ENCODE results near the gene RUNX1.

Gene RUNX1

GRCh38 chr21:34904526-34905217 lies 144.4 kb downstream of the RUNX1 start:
- no peak for DNase-seq
- Histone ChIP-seq H3K27ac (no peak overlapping the region), H3K9me3 (ENCODE audit: severe bottlenecking) (no peaks in the 10 kb centered on the region), H3K36me3 (no peaks in the 10 kb centered on the region), H3K4me3 (ENCODE audit: low read depth, low read length) (no peak overlapping the region), H3K27me3 (ENCODE audit: insufficient read depth, low read depth, severe bottlenecking) (peaks cover 89% of the 10 kb centered on the region)
- no peak for TF ChIP-seq CTCF (IDR thresholded peaks at IDR 0.05; ENCODE audit: low read depth, low read length)

GRCh38 chr21:34900376-34900775 lies 148.7 kb downstream of the RUNX1 start:
- TF ChIP-seq CTCF (IDR thresholded peaks at IDR 0.05; ENCODE audit: low read depth, low read length): no peak
- peaks cover 91% of the 10 kb centered on the region for H3K27me3 ChIP-seq (ENCODE audit: insufficient read depth, low read depth, severe bottlenecking)
- no peak overlapping the region for H3K27ac ChIP-seq
- H3K4me3 ChIP-seq (ENCODE audit: low read depth, low read length): no peak overlapping the region
- no peak for DNase-seq
- H3K36me3 ChIP-seq: no peaks in the 10 kb centered on the region
- H3K9me3 ChIP-seq (ENCODE audit: severe bottlenecking): peaks cover 6% of the 10 kb centered on the region

- H3K27me3 ChIP-seq (ENCODE audit: insufficient read depth, low read depth, severe bottlenecking): peaks cover 91% of the 10 kb centered on the region
- no peak overlapping the region for H3K27ac ChIP-seq
- H3K9me3 ChIP-seq (ENCODE audit: severe bottlenecking): peaks cover 6% of the 10 kb centered on the region
- TF ChIP-seq CTCF (IDR thresholded peaks at IDR 0.05; ENCODE audit: low read depth, low read length): no peak
- no peak overlapping the region for H3K4me3 ChIP-seq (ENCODE audit: low read depth, low read length)
- H3K36me3 ChIP-seq: no peaks in the 10 kb centered on the region
- no peak for DNase-seq
Observed at GRCh38 chr21:34899760-34900159, 149.3 kb downstream of the RUNX1 start.

GRCh38 chr21:34899302-34899701 lies 149.8 kb downstream of the RUNX1 start:
- Histone ChIP-seq H3K27ac (no peak overlapping the region), H3K4me3 (ENCODE audit: low read depth, low read length) (no peak overlapping the region), H3K27me3 (ENCODE audit: insufficient read depth, low read depth, severe bottlenecking) (peaks cover 91% of the 10 kb centered on the region), H3K9me3 (ENCODE audit: severe bottlenecking) (peaks cover 6% of the 10 kb centered on the region), H3K36me3 (no peaks in the 10 kb centered on the region)
- no peak for TF ChIP-seq CTCF (IDR thresholded peaks at IDR 0.05; ENCODE audit: low read depth, low read length)
- DNase-seq: no peak

- Histone ChIP-seq H3K9me3 (ENCODE audit: severe bottlenecking) (peaks cover 6% of the 10 kb centered on the region), H3K4me3 (ENCODE audit: low read depth, low read length) (no peak overlapping the region), H3K36me3 (no peaks in the 10 kb centered on the region), H3K27ac (no peak overlapping the region), H3K27me3 (ENCODE audit: insufficient read depth, low read depth, severe bottlenecking) (peaks cover 96% of the 10 kb centered on the region)
- no peak for DNase-seq
- TF ChIP-seq CTCF (IDR thresholded peaks at IDR 0.05; ENCODE audit: low read depth, low read length): no peak
Observed at GRCh38 chr21:34897828-34898227, 151.3 kb downstream of the RUNX1 start.

- Histone ChIP-seq H3K27ac (no peak overlapping the region), H3K9me3 (ENCODE audit: severe bottlenecking) (peaks cover 22% of the 10 kb centered on the region), H3K4me3 (ENCODE audit: low read depth, low read length) (no peak overlapping the region), H3K36me3 (no peaks in the 10 kb centered on the region), H3K27me3 (ENCODE audit: insufficient read depth, low read depth, severe bottlenecking) (peaks cover 98% of the 10 kb centered on the region)
- DNase-seq: no peak
- TF ChIP-seq CTCF (IDR thresholded peaks at IDR 0.05; ENCODE audit: low read depth, low read length): no peak
Observed at GRCh38 chr21:34894401-34894800, 154.7 kb downstream of the RUNX1 start.
